ENCODE measurements around the gene ABLIM2.

Gene ABLIM2

GRCh38 chr4:7976025-7976424 lies 182.6 kb downstream of the ABLIM2 start:
- no peak for DNase-seq (ENCODE audit: insufficient read length, low spot score)
- TF ChIP-seq CTCF (IDR thresholded peaks at IDR 0.05; ENCODE audit: insufficient read depth, missing control alignments) = no peak
- no peak for FAIRE-seq

- TF ChIP-seq CTCF (IDR thresholded peaks at IDR 0.05; ENCODE audit: insufficient read depth, missing control alignments) = no peak
- DNase-seq (ENCODE audit: insufficient read length, low spot score) (no peak), FAIRE-seq (no peak)
Measured at GRCh38 chr4:7974425-7974824, 184.2 kb downstream of the ABLIM2 start.

- DNase-seq (ENCODE audit: insufficient read length, low spot score) (no peak), FAIRE-seq (no peak)
Measured at GRCh38 chr4:7973545-7973981, 185.1 kb downstream of the ABLIM2 start.

GRCh38 chr4:7971881-7972500 lies 186.6 kb downstream of the ABLIM2 start:
- DNase-seq (ENCODE audit: insufficient read length, low spot score) (no peak), FAIRE-seq (no peak)
- TF ChIP-seq CTCF (IDR thresholded peaks at IDR 0.05; ENCODE audit: insufficient read depth, missing control alignments) = no peak

More at GRCh38 chr4:7973545-7973981, 185.1 kb downstream of the ABLIM2 start:
- no peak for TF ChIP-seq CTCF (IDR thresholded peaks at IDR 0.05; ENCODE audit: insufficient read depth, missing control alignments)

- TF ChIP-seq CTCF (IDR thresholded peaks at IDR 0.05; ENCODE audit: insufficient read depth, missing control alignments) = no peak
- no peak for DNase-seq (ENCODE audit: insufficient read length, low spot score)
- no peak for FAIRE-seq
Measured at GRCh38 chr4:7971159-7971631, 187.4 kb downstream of the ABLIM2 start.

GRCh38 chr4:7970361-7970946 lies 188.2 kb downstream of the ABLIM2 start:
- DNase-seq (ENCODE audit: insufficient read length, low spot score) = no peak
- no peak for TF ChIP-seq CTCF (IDR thresholded peaks at IDR 0.05; ENCODE audit: insufficient read depth, missing control alignments)
- FAIRE-seq = no peak

- no peak for DNase-seq (ENCODE audit: insufficient read length, low spot score)
- TF ChIP-seq CTCF (IDR thresholded peaks at IDR 0.05; ENCODE audit: insufficient read depth, missing control alignments) = no peak
- no peak for FAIRE-seq
Measured at GRCh38 chr4:7968262-7968896, 190.2 kb downstream of the ABLIM2 start.

Measured in D721Med (cell line).